ENCODE measurements around the gene PHTF2.

- TF ChIP-seq, protein P1, sequence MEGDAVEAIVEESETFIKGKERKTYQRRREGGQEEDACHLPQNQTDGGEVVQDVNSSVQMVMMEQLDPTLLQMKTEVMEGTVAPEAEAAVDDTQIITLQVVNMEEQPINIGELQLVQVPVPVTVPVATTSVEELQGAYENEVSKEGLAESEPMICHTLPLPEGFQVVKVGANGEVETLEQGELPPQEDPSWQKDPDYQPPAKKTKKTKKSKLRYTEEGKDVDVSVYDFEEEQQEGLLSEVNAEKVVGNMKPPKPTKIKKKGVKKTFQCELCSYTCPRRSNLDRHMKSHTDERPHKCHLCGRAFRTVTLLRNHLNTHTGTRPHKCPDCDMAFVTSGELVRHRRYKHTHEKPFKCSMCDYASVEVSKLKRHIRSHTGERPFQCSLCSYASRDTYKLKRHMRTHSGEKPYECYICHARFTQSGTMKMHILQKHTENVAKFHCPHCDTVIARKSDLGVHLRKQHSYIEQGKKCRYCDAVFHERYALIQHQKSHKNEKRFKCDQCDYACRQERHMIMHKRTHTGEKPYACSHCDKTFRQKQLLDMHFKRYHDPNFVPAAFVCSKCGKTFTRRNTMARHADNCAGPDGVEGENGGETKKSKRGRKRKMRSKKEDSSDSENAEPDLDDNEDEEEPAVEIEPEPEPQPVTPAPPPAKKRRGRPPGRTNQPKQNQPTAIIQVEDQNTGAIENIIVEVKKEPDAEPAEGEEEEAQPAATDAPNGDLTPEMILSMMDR (IDR thresholded peaks at IDR 0.05) = no peak
- no peak for TF ChIP-seq POLR2A (IDR thresholded peaks at IDR 0.05)
Observed at GRCh38 chr7:77788327-77788902, 10.2 kb upstream of the PHTF2 start.
